Measurements from ENCODE around the gene TBCC.
A peak's percentile ranks its signal among the peaks of the same experiment; 100 is the strongest.

GRCh38 chr6:42786525-42786985 lies 40.7 kb upstream of the TBCC start:
- TF ChIP-seq CTCF (IDR thresholded peaks at IDR 0.05 in 4 of 5, conservative IDR thresholded peaks at IDR 0.05 in 1 of 5) (no peak), POLR2A (IDR thresholded peaks at IDR 0.05) (peak in 1 of 2 donors; percentile 16)
